ENCODE measurements around the gene IKBKE.

Gene IKBKE

DNA sequence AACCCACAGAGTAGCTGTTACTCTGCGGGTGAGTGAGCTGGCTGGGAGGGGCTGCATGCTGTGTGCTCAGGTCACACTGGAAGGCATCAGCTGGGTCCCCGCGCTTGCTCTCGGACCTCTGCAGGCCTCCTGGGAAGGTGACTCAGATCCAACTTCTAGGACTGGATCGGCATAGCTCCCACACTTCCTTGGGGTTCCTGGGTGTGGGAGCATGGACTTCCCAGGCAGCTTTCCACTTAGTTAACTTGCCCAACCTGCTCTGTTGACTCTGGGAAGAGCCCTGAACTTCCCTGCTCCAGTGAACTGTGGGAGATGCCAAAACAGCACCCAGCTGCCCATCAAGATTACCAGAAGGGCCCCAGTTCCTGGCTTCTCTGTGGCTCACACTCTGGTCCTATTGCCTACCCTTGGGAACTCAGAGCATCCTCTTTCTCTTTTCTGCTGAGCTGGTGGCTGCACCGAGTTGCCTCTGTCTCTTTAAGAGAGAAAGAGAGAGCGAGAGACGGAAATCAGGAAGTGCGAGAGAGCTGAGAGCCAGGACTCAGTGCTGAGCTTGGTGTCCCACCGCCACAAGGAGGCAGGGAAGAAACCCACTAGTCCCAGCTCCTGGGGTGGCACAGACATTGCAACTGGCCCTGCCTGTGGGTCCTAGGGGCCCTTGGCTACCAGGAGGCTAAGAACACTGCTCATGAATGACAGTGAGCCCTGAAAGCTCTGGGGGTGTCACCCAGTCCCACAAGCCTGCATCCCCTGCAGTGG is at the start of gene IKBKE:
IKBKE (plus strand) TSS at position 544 of the 759 bp plus-strand sequence. CDS start 2,752 bp downstream, outside the sequence.
- H3K4me3 Mint-ChIP-seq: peak within 1 kb of the TSS; percentile 85
- peaks cover 8% of the 10 kb centered on the region for H3K36me3 Mint-ChIP-seq
- H3K27me3 Mint-ChIP-seq: no peaks in the 10 kb centered on the region
- peaks cover 51% of the 10 kb centered on the region for H3K4me1 Mint-ChIP-seq
- H3K9me3 Mint-ChIP-seq: no peaks in the 10 kb centered on the region
- ATAC-seq (ENCODE audit: low read depth) (peak; percentile 72), DNase-seq (ENCODE audit: low spot score in 2 of 2) (peak; percentile 53)
- H3K27ac Mint-ChIP-seq: peak within 1 kb of the TSS; percentile 87

- DNase-seq (ENCODE audit: low spot score in 2 of 2): no peak
- Mint-ChIP-seq H3K36me3 (peaks cover 33% of the 10 kb centered on the region), H3K27me3 (no peaks in the 10 kb centered on the region), H3K9me3 (peaks cover 2% of the 10 kb centered on the region), H3K4me1 (no peaks in the 10 kb centered on the region), H3K4me3 (no peak overlapping the region), H3K27ac (no peak overlapping the region)
- ATAC-seq (ENCODE audit: low read depth): no peak
Measured at GRCh38 chr1:206421616-206422340, 48.5 kb upstream of the IKBKE start.

- no peaks in the 10 kb centered on the region for H3K4me1 Mint-ChIP-seq
- no peak for ATAC-seq (ENCODE audit: low read depth)
- no peak overlapping the region for H3K4me3 Mint-ChIP-seq
- no peak overlapping the region for H3K27ac Mint-ChIP-seq
- H3K36me3 Mint-ChIP-seq: peaks cover 33% of the 10 kb centered on the region
- peaks cover 2% of the 10 kb centered on the region for H3K9me3 Mint-ChIP-seq
- H3K27me3 Mint-ChIP-seq: no peaks in the 10 kb centered on the region
- DNase-seq (ENCODE audit: low spot score in 2 of 2): no peak
Measured at GRCh38 chr1:206422525-206422924, 47.8 kb upstream of the IKBKE start.

DNA sequence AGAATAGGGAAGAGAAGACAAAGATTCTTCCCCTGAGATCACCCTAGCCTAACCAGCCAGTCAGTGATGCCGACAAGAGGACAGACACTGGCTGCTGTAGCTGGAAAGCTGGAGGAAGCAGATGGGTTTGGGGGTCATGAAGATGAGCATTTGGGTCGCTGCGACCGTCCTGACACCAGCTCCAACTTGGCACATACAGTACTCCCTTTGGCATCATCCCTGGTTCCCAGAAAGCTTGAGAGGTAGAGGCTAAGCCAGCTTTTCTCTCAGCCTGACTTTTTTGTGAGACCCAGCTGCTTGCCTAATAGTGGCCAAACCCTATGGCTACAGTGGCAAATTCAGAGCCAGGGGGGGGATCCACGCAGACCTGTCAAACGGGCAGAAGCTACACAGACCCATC is 43.0 kb upstream of the IKBKE start:
- Mint-ChIP-seq H3K36me3 (peaks cover 33% of the 10 kb centered on the region), H3K4me1 (no peaks in the 10 kb centered on the region), H3K27me3 (no peaks in the 10 kb centered on the region), H3K4me3 (no peak overlapping the region), H3K9me3 (peaks cover 2% of the 10 kb centered on the region), H3K27ac (no peak overlapping the region)
- ATAC-seq (ENCODE audit: low read depth) (no peak), DNase-seq (ENCODE audit: low spot score in 2 of 2) (no peak)

- Mint-ChIP-seq H3K4me3 (no peak overlapping the region), H3K27me3 (no peaks in the 10 kb centered on the region), H3K36me3 (peaks cover 26% of the 10 kb centered on the region), H3K27ac (no peak overlapping the region), H3K9me3 (peaks cover 2% of the 10 kb centered on the region), H3K4me1 (no peaks in the 10 kb centered on the region)
- ATAC-seq (ENCODE audit: low read depth) (no peak), DNase-seq (ENCODE audit: low spot score in 2 of 2) (no peak)
Measured at GRCh38 chr1:206429421-206429820, 40.9 kb upstream of the IKBKE start.

- Mint-ChIP-seq H3K9me3 (peaks cover 2% of the 10 kb centered on the region), H3K4me1 (no peaks in the 10 kb centered on the region), H3K4me3 (no peak overlapping the region), H3K36me3 (peaks cover 26% of the 10 kb centered on the region), H3K27me3 (no peaks in the 10 kb centered on the region), H3K27ac (no peak overlapping the region)
- DNase-seq (ENCODE audit: low spot score in 2 of 2): no peak
- ATAC-seq (ENCODE audit: low read depth): no peak
Measured at GRCh38 chr1:206430031-206430983, 40.0 kb upstream of the IKBKE start.

DNA sequence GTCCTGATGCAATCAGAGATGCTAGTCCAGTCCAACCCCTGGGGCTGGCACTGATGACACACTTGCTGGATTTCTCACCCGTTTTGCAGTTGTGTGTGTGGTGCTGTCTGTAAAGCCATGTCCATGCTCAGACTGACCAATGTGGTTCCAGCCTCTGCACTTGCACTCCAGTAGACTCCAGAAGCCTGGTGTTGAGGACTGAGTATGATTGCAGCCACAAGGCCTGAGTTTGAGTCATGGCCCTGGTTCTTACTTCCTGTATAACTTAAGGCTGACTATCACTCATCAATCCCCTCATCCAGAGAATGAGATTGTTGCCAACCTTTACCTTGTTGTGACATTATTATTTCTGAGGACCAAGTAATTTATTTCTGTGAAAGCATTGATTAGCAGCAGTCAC is 34.8 kb upstream of the IKBKE start:
- no peak overlapping the region for H3K27ac Mint-ChIP-seq
- DNase-seq (ENCODE audit: low spot score in 2 of 2) (no peak), ATAC-seq (ENCODE audit: low read depth) (no peak)
- H3K4me3 Mint-ChIP-seq: no peak overlapping the region
- no peaks in the 10 kb centered on the region for H3K27me3 Mint-ChIP-seq
- H3K36me3 Mint-ChIP-seq: peaks cover 26% of the 10 kb centered on the region
- no peaks in the 10 kb centered on the region for H3K9me3 Mint-ChIP-seq
- H3K4me1 Mint-ChIP-seq: no peaks in the 10 kb centered on the region

GRCh38 chr1:206438554-206438953 is 31.7 kb upstream of the IKBKE start:
- H3K9me3 Mint-ChIP-seq: no peaks in the 10 kb centered on the region
- H3K4me3 Mint-ChIP-seq: no peak overlapping the region
- no peak for ATAC-seq (ENCODE audit: low read depth)
- no peak overlapping the region for H3K27ac Mint-ChIP-seq
- H3K4me1 Mint-ChIP-seq: no peaks in the 10 kb centered on the region
- no peaks in the 10 kb centered on the region for H3K27me3 Mint-ChIP-seq
- DNase-seq (ENCODE audit: low spot score in 2 of 2): no peak
- H3K36me3 Mint-ChIP-seq: peaks cover 25% of the 10 kb centered on the region

- ATAC-seq (ENCODE audit: low read depth) (no peak), DNase-seq (ENCODE audit: low spot score in 2 of 2) (no peak)
- Mint-ChIP-seq H3K4me1 (no peaks in the 10 kb centered on the region), H3K9me3 (no peaks in the 10 kb centered on the region), H3K36me3 (peaks cover 23% of the 10 kb centered on the region), H3K4me3 (no peak overlapping the region), H3K27me3 (no peaks in the 10 kb centered on the region), H3K27ac (no peak overlapping the region)
Measured at GRCh38 chr1:206439205-206439604, 31.1 kb upstream of the IKBKE start.

DNA sequence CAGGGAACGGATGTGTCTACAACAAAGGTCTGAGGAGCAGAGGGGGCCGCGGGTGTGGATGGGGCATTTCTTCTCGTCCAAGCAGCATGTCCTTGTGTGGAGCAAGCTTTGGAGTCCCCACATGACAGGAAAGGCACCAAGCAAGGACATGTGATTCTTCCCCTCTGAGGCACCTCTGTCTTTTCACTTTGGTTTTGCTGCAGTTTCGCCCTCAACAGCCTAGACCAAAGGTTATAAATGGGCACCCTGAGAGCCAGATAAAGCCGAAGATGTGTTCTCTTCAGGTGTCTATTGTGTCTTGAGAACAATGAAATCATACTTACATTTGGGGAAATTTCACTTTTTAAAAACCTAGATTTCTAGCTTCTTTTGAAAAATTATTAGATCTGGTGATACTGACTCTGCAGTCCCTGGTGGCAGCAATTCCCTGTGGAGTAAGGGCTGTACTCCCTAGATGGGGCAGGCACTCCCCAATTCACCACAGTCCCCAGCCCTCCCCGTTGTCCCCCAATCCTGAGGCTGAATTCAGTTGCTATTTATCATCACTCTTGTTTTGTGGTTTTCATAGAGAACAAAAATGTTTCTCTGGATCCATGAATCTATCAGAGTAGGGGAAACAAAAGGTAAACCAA is 28.8 kb upstream of the IKBKE start:
- DNase-seq (ENCODE audit: low spot score in 2 of 2) (no peak), ATAC-seq (ENCODE audit: low read depth) (no peak)
- no peaks in the 10 kb centered on the region for H3K9me3 Mint-ChIP-seq
- H3K36me3 Mint-ChIP-seq: peaks cover 21% of the 10 kb centered on the region
- H3K27me3 Mint-ChIP-seq: no peaks in the 10 kb centered on the region
- no peak overlapping the region for H3K27ac Mint-ChIP-seq
- H3K4me3 Mint-ChIP-seq: no peak overlapping the region
- no peaks in the 10 kb centered on the region for H3K4me1 Mint-ChIP-seq

DNA sequence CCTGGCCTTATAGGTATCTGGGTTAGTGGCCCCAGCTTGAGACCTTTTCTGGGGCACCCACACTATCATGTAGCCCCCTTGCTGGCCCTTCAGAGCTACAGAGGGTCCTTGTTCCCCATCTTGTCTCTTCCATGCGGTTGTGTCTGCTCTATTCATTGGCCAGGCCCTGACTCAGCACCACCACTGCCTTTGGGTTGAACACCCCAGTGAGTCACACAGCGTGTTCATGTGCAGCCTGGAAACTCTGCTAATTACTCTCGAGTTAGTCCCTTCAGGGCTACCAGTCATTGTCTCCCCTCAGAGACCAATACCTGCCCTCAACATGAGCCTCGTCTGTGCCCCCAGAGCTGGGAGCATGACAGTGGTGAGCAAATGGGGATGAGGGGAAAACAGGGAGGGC is 28.2 kb upstream of the IKBKE start:
- no peak overlapping the region for H3K4me3 Mint-ChIP-seq
- H3K27ac Mint-ChIP-seq: no peak overlapping the region
- H3K36me3 Mint-ChIP-seq: peaks cover 19% of the 10 kb centered on the region
- H3K4me1 Mint-ChIP-seq: no peaks in the 10 kb centered on the region
- DNase-seq (ENCODE audit: low spot score in 2 of 2) (no peak), ATAC-seq (ENCODE audit: low read depth) (no peak)
- H3K27me3 Mint-ChIP-seq: no peaks in the 10 kb centered on the region
- H3K9me3 Mint-ChIP-seq: no peaks in the 10 kb centered on the region

DNA sequence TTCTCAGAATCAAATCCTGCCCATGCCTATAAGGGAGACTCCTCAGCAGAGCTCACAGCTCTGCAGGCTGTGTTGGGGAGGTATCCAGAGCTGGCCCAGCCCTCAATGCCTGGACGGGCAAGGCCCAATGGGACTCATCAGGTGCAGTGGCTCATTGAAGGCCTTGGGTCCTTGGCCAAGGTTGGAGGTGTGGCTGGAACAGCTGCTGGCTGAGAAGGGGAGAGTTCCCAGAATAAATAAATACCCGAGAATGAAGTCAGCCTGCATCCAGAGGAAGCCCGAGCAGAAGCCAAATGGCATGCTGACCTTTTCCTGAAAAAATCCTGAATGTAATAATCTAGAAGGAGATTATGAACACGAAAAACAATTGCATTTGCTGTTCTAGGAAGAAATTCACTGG is 25.2 kb upstream of the IKBKE start:
- Mint-ChIP-seq H3K4me1 (no peaks in the 10 kb centered on the region), H3K27ac (no peak overlapping the region), H3K9me3 (no peaks in the 10 kb centered on the region), H3K36me3 (peaks cover 15% of the 10 kb centered on the region), H3K4me3 (no peak overlapping the region), H3K27me3 (no peaks in the 10 kb centered on the region)
- DNase-seq (ENCODE audit: low spot score in 2 of 2) (no peak), ATAC-seq (ENCODE audit: low read depth) (no peak)

DNA sequence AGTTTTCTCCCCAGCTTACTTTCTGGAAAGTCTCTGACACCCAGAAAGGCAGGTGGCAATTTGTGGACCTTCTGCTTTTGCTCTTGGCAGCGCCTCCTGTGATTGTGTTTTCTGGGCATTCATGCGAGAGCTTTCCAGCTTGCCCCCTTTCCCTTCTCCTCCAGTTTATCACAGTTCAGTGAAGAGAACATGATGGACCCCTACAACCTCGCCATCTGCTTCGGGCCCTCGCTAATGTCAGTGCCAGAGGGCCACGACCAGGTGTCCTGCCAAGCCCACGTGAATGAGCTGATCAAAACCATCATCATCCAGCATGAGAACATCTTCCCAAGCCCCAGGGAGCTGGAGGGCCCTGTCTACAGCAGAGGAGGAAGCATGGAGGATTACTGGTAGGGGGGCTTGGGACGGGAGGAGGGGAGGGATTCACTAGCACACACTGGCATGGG is 24.3 kb upstream of the IKBKE start:
- ATAC-seq (ENCODE audit: low read depth) (no peak), DNase-seq (ENCODE audit: low spot score in 2 of 2) (no peak)
- Mint-ChIP-seq H3K4me3 (no peak overlapping the region), H3K4me1 (no peaks in the 10 kb centered on the region), H3K36me3 (peaks cover 12% of the 10 kb centered on the region), H3K27me3 (no peaks in the 10 kb centered on the region), H3K27ac (no peak overlapping the region), H3K9me3 (no peaks in the 10 kb centered on the region)
